Upper lobe of left lung (tissue), 4 donors: ENCODE data around the gene LITAFD.

Source experiments
- CTCF ChIP-seq, 6 experiments: fragments of 450-650 bp in 4 of 6; fragments of 200-600 bp in 2 of 6; sonication (generic) in 2 of 6; IDR thresholded peaks; one replicate each; pipeline ENCODE4 v1.5.1; 2016 to 2019; ENCODE audit warnings: antibody characterized with exemption in 6 of 6
- EP300 ChIP-seq, 4 donors: sonication (generic); formaldehyde crosslinking; IDR thresholded peaks; one replicate each; pipeline ENCODE4 v1.5.1; 2017; ENCODE audit warnings: antibody characterized with exemption in 4 of 4, control low read depth in 2 of 4
- POLR2A ChIP-seq, 4 donors: fragments of 450-650 bp; IDR thresholded peaks; one replicate each; pipeline ENCODE4 v1.5.1; 2016 to 2017; ENCODE audit warnings: antibody characterized with exemption in 4 of 4, mild to moderate bottlenecking in 2 of 4
- POLR2AphosphoS5 ChIP-seq, 2 donors: sonication (generic); formaldehyde crosslinking; IDR thresholded peaks; one replicate each; pipeline ENCODE4 v1.5.1; 2017; ENCODE audit warnings: antibody characterized with exemption in 2 of 2

GRCh38 chr16:8905795-8906591 is 23.8 kb downstream of the LITAFD start:
- TF ChIP-seq CTCF (IDR thresholded peaks at IDR 0.05) (no peak), POLR2AphosphoS5 (IDR thresholded peaks at IDR 0.05) (no peak), POLR2A (IDR thresholded peaks at IDR 0.05) (no peak), EP300 (IDR thresholded peaks at IDR 0.05) (no peak)
